Measurements from ENCODE around the gene AHDC1.

DNA sequence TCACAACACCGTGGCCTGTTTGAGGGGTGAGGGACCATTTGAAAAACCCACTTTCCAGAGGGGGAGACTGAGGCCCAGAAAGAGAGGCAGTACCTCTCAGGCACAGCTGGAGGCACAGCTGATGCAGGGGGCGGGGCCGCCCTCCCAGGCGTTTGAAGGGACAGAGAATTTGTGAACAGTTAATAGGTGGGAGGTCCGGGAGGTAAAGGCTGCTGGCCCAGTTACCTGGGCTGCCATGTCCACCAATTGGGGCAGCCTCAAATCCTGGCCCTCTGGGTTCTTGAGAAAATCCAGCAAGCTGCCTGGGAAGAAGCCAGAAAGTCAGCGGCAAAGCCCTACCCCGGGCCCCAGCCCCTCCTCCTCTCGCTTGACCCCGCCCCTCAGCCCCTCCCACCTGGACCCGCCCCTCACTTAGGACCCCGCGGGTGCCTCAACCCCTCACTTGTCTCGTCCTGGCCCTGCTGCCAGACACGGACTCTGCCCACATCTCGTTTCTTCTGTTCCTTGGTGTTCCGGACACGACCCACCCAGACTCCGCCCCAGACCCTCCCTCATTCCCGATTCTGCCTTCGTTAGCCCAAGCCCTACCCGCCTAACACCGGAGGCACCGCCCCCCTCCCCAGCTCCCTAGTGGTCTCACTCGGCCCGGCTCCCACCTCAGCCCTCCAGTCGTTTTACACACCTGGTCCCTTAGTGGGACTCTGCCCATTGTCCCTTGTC lies 10.8 kb upstream of the AHDC1 start:
- TF ChIP-seq, protein P1, sequence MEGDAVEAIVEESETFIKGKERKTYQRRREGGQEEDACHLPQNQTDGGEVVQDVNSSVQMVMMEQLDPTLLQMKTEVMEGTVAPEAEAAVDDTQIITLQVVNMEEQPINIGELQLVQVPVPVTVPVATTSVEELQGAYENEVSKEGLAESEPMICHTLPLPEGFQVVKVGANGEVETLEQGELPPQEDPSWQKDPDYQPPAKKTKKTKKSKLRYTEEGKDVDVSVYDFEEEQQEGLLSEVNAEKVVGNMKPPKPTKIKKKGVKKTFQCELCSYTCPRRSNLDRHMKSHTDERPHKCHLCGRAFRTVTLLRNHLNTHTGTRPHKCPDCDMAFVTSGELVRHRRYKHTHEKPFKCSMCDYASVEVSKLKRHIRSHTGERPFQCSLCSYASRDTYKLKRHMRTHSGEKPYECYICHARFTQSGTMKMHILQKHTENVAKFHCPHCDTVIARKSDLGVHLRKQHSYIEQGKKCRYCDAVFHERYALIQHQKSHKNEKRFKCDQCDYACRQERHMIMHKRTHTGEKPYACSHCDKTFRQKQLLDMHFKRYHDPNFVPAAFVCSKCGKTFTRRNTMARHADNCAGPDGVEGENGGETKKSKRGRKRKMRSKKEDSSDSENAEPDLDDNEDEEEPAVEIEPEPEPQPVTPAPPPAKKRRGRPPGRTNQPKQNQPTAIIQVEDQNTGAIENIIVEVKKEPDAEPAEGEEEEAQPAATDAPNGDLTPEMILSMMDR (IDR thresholded peaks at IDR 0.05; ENCODE audit: poor library complexity, severe bottlenecking): no peak
- TF ChIP-seq, protein P2, sequence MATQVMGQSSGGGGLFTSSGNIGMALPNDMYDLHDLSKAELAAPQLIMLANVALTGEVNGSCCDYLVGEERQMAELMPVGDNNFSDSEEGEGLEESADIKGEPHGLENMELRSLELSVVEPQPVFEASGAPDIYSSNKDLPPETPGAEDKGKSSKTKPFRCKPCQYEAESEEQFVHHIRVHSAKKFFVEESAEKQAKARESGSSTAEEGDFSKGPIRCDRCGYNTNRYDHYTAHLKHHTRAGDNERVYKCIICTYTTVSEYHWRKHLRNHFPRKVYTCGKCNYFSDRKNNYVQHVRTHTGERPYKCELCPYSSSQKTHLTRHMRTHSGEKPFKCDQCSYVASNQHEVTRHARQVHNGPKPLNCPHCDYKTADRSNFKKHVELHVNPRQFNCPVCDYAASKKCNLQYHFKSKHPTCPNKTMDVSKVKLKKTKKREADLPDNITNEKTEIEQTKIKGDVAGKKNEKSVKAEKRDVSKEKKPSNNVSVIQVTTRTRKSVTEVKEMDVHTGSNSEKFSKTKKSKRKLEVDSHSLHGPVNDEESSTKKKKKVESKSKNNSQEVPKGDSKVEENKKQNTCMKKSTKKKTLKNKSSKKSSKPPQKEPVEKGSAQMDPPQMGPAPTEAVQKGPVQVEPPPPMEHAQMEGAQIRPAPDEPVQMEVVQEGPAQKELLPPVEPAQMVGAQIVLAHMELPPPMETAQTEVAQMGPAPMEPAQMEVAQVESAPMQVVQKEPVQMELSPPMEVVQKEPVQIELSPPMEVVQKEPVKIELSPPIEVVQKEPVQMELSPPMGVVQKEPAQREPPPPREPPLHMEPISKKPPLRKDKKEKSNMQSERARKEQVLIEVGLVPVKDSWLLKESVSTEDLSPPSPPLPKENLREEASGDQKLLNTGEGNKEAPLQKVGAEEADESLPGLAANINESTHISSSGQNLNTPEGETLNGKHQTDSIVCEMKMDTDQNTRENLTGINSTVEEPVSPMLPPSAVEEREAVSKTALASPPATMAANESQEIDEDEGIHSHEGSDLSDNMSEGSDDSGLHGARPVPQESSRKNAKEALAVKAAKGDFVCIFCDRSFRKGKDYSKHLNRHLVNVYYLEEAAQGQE (IDR thresholded peaks at IDR 0.05; ENCODE audit: borderline replicate concordance): no peak
- TF ChIP-seq EZH2 (IDR thresholded peaks at IDR 0.05; ENCODE audit: borderline replicate concordance, insufficient read depth, low read length, poor library complexity, severe bottlenecking) (no peak), SMC3 (conservative IDR thresholded peaks at IDR 0.05; ENCODE audit: poor library complexity) (no peak), EP300 (conservative IDR thresholded peaks at IDR 0.05; ENCODE audit: poor library complexity, severe bottlenecking) (no peak), POLR2AphosphoS5 (IDR thresholded peaks at IDR 0.05) (no peak), RAD21 (conservative IDR thresholded peaks at IDR 0.05) (no peak), TAF1 (IDR thresholded peaks at IDR 0.05; ENCODE audit: low read depth) (no peak)

All from neural cell (in vitro differentiated cells).